Keratinocyte (primary cell): ENCODE measurements around the gene UNK. TPM values are rescaled to one million over a fixed set of nuclear protein-coding genes. Genes with fewer than 3 reads are reported as not detected.
A peak's percentile ranks its signal among the peaks of the same experiment; 100 is the strongest.

ENCODE experiments used
- DNase-seq: peaks from one replicate; pipeline ENCODE4 v3.0.0-alpha.2; 2011; ENCODE audit warnings: low read depth, missing footprints, low spot score
- FAIRE-seq: peaks from 2 replicates; lab custom pipeline; 2011; peaks lifted over from hg19 to GRCh38; lab: Jason Lieb, UNC
- H2AFZ ChIP-seq: 2 replicates; pipeline ENCODE4 v1.6.0; 2012; ENCODE audit warnings: low read length, control low read depth, inconsistent platforms; ENCODE audit not compliant: control insufficient read depth
- H3K27ac ChIP-seq: 2 replicates; pipeline ENCODE4 v1.5.1; 2011; ENCODE audit warnings: low read length; ENCODE audit not compliant: control insufficient read depth, insufficient read depth
- H3K27me3 ChIP-seq: 3 replicates; pipeline ENCODE4 v1.6.0; 2011; ENCODE audit warnings: low read length; ENCODE audit not compliant: control insufficient read depth, insufficient read depth; ENCODE audit errors: extremely low read depth
- H3K36me3 ChIP-seq, 2 experiments: 2 replicates in 1 of 2; 3 replicates in 1 of 2; pipeline ENCODE4 v1.5.1; 2011; ENCODE audit warnings: low read length in 2 of 2, mild to moderate bottlenecking in 1 of 2; ENCODE audit not compliant: control insufficient read depth in 2 of 2, insufficient read depth in 2 of 2; ENCODE audit errors: extremely low read depth in 1 of 2
- H3K4me1 ChIP-seq: 3 replicates; pipeline ENCODE4 v1.5.1; 2011; ENCODE audit warnings: low read length; ENCODE audit not compliant: control insufficient read depth, insufficient read depth; ENCODE audit errors: extremely low read depth
- H3K4me2 ChIP-seq: 3 replicates; pipeline ENCODE4 v1.6.0; 2011; ENCODE audit warnings: low read depth, low read length; ENCODE audit not compliant: control insufficient read depth, insufficient read depth; ENCODE audit errors: extremely low read depth
- H3K4me3 ChIP-seq, 3 experiments: fragments of 200-600 bp in 1 of 3; sonication (generic) in 1 of 3; 2 replicates in 2 of 3; 3 replicates in 1 of 3; pipeline ENCODE4 v1.5.1; 2011 to 2016; ENCODE audit warnings: low read length in 3 of 3, mild to moderate bottlenecking in 3 of 3, control low read depth in 2 of 3, inconsistent platforms in 1 of 3, low read depth in 1 of 3, mixed read lengths in 1 of 3, mixed run types in 1 of 3, moderate library complexity in 1 of 3; ENCODE audit not compliant: control insufficient read depth in 2 of 3, insufficient read depth in 2 of 3; ENCODE audit errors: extremely low read depth in 1 of 3
- H3K79me2 ChIP-seq: 2 replicates; pipeline ENCODE4 v1.6.0; 2012; ENCODE audit warnings: low read length; ENCODE audit not compliant: control insufficient read depth, insufficient read depth
- H3K9ac ChIP-seq: 3 replicates; pipeline ENCODE4 v1.6.0; 2011; ENCODE audit warnings: low read length; ENCODE audit not compliant: control insufficient read depth, insufficient read depth; ENCODE audit errors: extremely low read depth
- H3K9me1 ChIP-seq: 3 replicates; pipeline ENCODE4 v1.6.0; 2011; ENCODE audit warnings: low read length; ENCODE audit not compliant: control insufficient read depth, insufficient read depth; ENCODE audit errors: extremely low read depth
- H3K9me3 ChIP-seq: 2 replicates; pipeline ENCODE4 v1.5.1; 2012; ENCODE audit warnings: low read depth, low read length; ENCODE audit not compliant: control insufficient read depth
- H4K20me1 ChIP-seq: 3 replicates; pipeline ENCODE4 v1.6.0; 2011; ENCODE audit warnings: low read length; ENCODE audit not compliant: control insufficient read depth, insufficient read depth; ENCODE audit errors: extremely low read depth
- EZH2 ChIP-seq: IDR thresholded peaks from one replicate; pipeline ENCODE4 v1.6.1; 2012; ENCODE audit warnings: inconsistent platforms, mild to moderate bottlenecking, low read length, moderate library complexity
- dilution Hi-C: fragments of 300-500 bp; cut with MboI; formaldehyde crosslinking; loops from one replicate; pipeline ENCODE4 v1.7.0; 2020; ENCODE audit warnings: low sequenced_read_pairs; ENCODE audit not compliant: extremely low pct_ligation_motif_present
- polyA plus RNA-seq, 5 experiments: library from polyadenylated mRNA; depleted of rRNA in 3 of 5; stranded (reverse) in 3 of 5; stranded (forward) in 1 of 5; unstranded in 1 of 5; fragments of >200 nt; gene quantifications; 1 replicate in 1 of 5; 2 replicates in 3 of 5; 3 replicates in 1 of 5; pipeline versions ENCODE4 v1.2.1 to v1.2.3, GENCODE V29; 2011 to 2012; ENCODE audit warnings: missing spikeins in 2 of 5, low read depth in 1 of 5, low replicate concordance in 1 of 5
- TF ChIP-seq, protein P1 (sequence below), 3 experiments: IDR thresholded peaks in 1 of 3; conservative IDR thresholded peaks in 1 of 3; optimal IDR thresholded peaks in 1 of 3; 2 replicates in 2 of 3; 3 replicates in 1 of 3; pipeline versions ENCODE3 to v1.5.1; 2011; ENCODE audit warnings: low read length in 3 of 3, mild to moderate bottlenecking in 3 of 3, moderate library complexity in 2 of 3, control low read depth in 1 of 3, inconsistent platforms in 1 of 3; ENCODE audit not compliant: insufficient read depth in 2 of 3; ENCODE audit errors: extremely low read depth in 1 of 3

UNK gene
- polyA plus RNA-seq, 1 donor (not counting 4 experiments of a cell fraction or from before 2014, with no cell fraction given): 13.0 TPM

DNA sequence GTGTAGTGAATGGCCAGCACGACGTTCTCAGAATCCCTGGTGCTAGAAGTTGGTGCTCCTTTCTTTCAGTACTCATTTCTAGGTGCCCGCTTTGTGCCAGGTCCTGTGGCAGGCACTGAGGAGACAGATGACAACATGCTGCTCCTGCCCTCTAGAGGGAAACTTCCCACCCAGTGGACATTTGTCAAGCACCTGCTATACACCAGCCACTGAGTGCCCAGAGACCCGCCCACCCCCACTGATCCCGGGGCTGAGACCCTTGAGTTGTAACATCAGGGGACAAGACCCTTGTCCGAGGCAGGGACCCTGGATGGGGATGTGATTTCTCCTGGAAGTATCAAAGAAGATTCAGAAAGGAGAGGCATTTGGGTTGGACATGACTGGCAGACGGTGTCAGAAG is 34.5 kb downstream of the UNK start:
- TF ChIP-seq, protein P1, sequence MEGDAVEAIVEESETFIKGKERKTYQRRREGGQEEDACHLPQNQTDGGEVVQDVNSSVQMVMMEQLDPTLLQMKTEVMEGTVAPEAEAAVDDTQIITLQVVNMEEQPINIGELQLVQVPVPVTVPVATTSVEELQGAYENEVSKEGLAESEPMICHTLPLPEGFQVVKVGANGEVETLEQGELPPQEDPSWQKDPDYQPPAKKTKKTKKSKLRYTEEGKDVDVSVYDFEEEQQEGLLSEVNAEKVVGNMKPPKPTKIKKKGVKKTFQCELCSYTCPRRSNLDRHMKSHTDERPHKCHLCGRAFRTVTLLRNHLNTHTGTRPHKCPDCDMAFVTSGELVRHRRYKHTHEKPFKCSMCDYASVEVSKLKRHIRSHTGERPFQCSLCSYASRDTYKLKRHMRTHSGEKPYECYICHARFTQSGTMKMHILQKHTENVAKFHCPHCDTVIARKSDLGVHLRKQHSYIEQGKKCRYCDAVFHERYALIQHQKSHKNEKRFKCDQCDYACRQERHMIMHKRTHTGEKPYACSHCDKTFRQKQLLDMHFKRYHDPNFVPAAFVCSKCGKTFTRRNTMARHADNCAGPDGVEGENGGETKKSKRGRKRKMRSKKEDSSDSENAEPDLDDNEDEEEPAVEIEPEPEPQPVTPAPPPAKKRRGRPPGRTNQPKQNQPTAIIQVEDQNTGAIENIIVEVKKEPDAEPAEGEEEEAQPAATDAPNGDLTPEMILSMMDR (optimal IDR thresholded peaks at IDR 0.05 in 1 of 3, IDR thresholded peaks at IDR 0.05 in 1 of 3, conservative IDR thresholded peaks at IDR 0.05 in 1 of 3; ENCODE audit: extremely low read depth in 1 of 3, insufficient read depth in 2 of 3, low read length in 3 of 3): peak in 1 of 3 experiments; percentile 59
- no peak for TF ChIP-seq EZH2
- FAIRE-seq (no peak), DNase-seq (no peak)
- H3K9me1 ChIP-seq: peaks cover 2% of the 10 kb centered on the region
- H3K4me3 ChIP-seq: no peak overlapping the region
- no peaks in the 10 kb centered on the region for H3K79me2 ChIP-seq
- H3K4me1 ChIP-seq: peaks cover 23% of the 10 kb centered on the region
- dilution Hi-C loops: no loop called here
- no peak overlapping the region for H3K27ac ChIP-seq
- H3K36me3 ChIP-seq: peaks cover 15 to 25% of the 10 kb centered on the region in 2 experiments
- no peak overlapping the region for H3K4me2 ChIP-seq
- no peaks in the 10 kb centered on the region for H3K27me3 ChIP-seq
- H4K20me1 ChIP-seq: no peaks in the 10 kb centered on the region
- no peaks in the 10 kb centered on the region for H3K9me3 ChIP-seq
- no peak overlapping the region for H2AFZ ChIP-seq
- H3K9ac ChIP-seq: no peak overlapping the region

DNA sequence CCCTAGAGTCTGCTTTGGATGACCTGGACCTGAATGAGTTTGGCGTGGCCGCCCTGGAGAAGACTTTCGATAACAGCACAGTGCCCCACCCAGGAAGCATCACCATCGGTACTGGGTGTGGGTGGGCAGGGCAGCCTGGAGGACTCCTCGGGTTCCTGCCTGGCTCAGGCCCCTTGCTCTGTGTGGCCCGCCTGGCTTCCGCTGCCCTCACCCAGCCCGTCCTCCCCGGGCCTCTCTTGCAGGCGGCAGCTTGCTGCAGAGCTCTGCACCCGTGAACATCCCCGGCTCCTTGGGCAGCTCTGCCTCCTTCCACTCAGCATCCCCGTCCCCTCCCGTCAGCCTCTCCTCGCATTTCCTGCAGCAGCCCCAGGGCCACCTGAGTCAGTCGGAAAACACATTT is 35.1 kb downstream of the UNK start:
- Histone ChIP-seq H3K4me2 (no peak overlapping the region), H3K9me1 (peaks cover 2% of the 10 kb centered on the region), H3K9me3 (no peaks in the 10 kb centered on the region), H3K79me2 (no peaks in the 10 kb centered on the region), H3K27ac (no peak overlapping the region), H4K20me1 (no peaks in the 10 kb centered on the region), H3K27me3 (no peaks in the 10 kb centered on the region), H3K36me3 (peaks cover 15 to 25% of the 10 kb centered on the region in 2 experiments), H3K4me1 (peaks cover 19% of the 10 kb centered on the region), H3K4me3 (no peak overlapping the region), H2AFZ (no peak overlapping the region), H3K9ac (no peak overlapping the region)
- DNase-seq: no peak
- dilution Hi-C loops: no loop called here
- FAIRE-seq: no peak
- TF ChIP-seq EZH2: no peak
- TF ChIP-seq, protein P1 (optimal IDR thresholded peaks at IDR 0.05 in 1 of 3, IDR thresholded peaks at IDR 0.05 in 1 of 3, conservative IDR thresholded peaks at IDR 0.05 in 1 of 3; ENCODE audit: extremely low read depth in 1 of 3, insufficient read depth in 2 of 3, low read length in 3 of 3): no peak
